ENCODE measurements around the gene CEP170.
"Not testable (repeated sequence)": the region's sequence is repeated elsewhere in the genome, so short reads cannot be mapped to it uniquely, and the experiment has no call there.

Gene CEP170

GRCh38 chr1:243233908-243234307 lies 21.2 kb downstream of the CEP170 start:
- DNase-seq (ENCODE audit: low spot score) = no peak

- DNase-seq (ENCODE audit: low spot score) = peak; percentile 58
Observed at GRCh38 chr1:243230914-243231313, 24.2 kb downstream of the CEP170 start.

GRCh38 chr1:243229526-243229925 lies 25.6 kb downstream of the CEP170 start:
- DNase-seq (ENCODE audit: low spot score) = no peak

- DNase-seq (ENCODE audit: low spot score) = no peak
Observed at GRCh38 chr1:243227622-243228021, 27.5 kb downstream of the CEP170 start.

GRCh38 chr1:243218059-243218458 lies 37.0 kb downstream of the CEP170 start:
- DNase-seq (ENCODE audit: low spot score) = no peak

GRCh38 chr1:243217349-243217748 lies 37.7 kb downstream of the CEP170 start:
- no peak for DNase-seq (ENCODE audit: low spot score)

- no peak for DNase-seq (ENCODE audit: low spot score)
Observed at GRCh38 chr1:243216741-243217140, 38.3 kb downstream of the CEP170 start.

- not testable (repeated sequence) for DNase-seq (ENCODE audit: low spot score)
Observed at GRCh38 chr1:243215276-243215875, 39.7 kb downstream of the CEP170 start.

GRCh38 chr1:243213045-243213787 lies 41.9 kb downstream of the CEP170 start:
- DNase-seq (ENCODE audit: low spot score) = no peak

GRCh38 chr1:243211984-243212383 lies 43.1 kb downstream of the CEP170 start:
- not testable (repeated sequence) for DNase-seq (ENCODE audit: low spot score)

- not testable (repeated sequence) for DNase-seq (ENCODE audit: low spot score)
Observed at GRCh38 chr1:243205026-243205501, 50.0 kb downstream of the CEP170 start.

GRCh38 chr1:243204336-243204735 lies 50.7 kb downstream of the CEP170 start:
- not testable (repeated sequence) for DNase-seq (ENCODE audit: low spot score)

- not testable (repeated sequence) for DNase-seq (ENCODE audit: low spot score)
Observed at GRCh38 chr1:243203196-243203595, 51.9 kb downstream of the CEP170 start.

- not testable (repeated sequence) for DNase-seq (ENCODE audit: low spot score)
Observed at GRCh38 chr1:243201316-243201715, 53.8 kb downstream of the CEP170 start.

- not testable (repeated sequence) for DNase-seq (ENCODE audit: low spot score)
Observed at GRCh38 chr1:243197524-243197923, 57.6 kb downstream of the CEP170 start.

GRCh38 chr1:243193330-243193729 lies 61.8 kb downstream of the CEP170 start:
- DNase-seq (ENCODE audit: low spot score) = not testable (repeated sequence)

GRCh38 chr1:243186201-243186995 lies 68.7 kb downstream of the CEP170 start:
- not testable (repeated sequence) for DNase-seq (ENCODE audit: low spot score)

- DNase-seq (ENCODE audit: low spot score) = not testable (repeated sequence)
Observed at GRCh38 chr1:243184787-243185186, 70.3 kb downstream of the CEP170 start.

- DNase-seq (ENCODE audit: low spot score) = not testable (repeated sequence)
Observed at GRCh38 chr1:243183661-243184060, 71.4 kb downstream of the CEP170 start.

- DNase-seq (ENCODE audit: low spot score) = not testable (repeated sequence)
Observed at GRCh38 chr1:243183176-243183575, 71.9 kb downstream of the CEP170 start.

- DNase-seq (ENCODE audit: low spot score) = no peak
Observed at GRCh38 chr1:243179720-243180119, 75.4 kb downstream of the CEP170 start.

GRCh38 chr1:243177792-243178191 lies 77.3 kb downstream of the CEP170 start:
- not testable (repeated sequence) for DNase-seq (ENCODE audit: low spot score)
